Measurements from ENCODE around the gene SMIM36.

The SMIM36 gene

GRCh38 chr17:55416000-55416399 is 95.3 kb downstream of the SMIM36 start:
- no peaks in the 10 kb centered on the region for H3K36me3 ChIP-seq (ENCODE audit: insufficient read depth)

DNA sequence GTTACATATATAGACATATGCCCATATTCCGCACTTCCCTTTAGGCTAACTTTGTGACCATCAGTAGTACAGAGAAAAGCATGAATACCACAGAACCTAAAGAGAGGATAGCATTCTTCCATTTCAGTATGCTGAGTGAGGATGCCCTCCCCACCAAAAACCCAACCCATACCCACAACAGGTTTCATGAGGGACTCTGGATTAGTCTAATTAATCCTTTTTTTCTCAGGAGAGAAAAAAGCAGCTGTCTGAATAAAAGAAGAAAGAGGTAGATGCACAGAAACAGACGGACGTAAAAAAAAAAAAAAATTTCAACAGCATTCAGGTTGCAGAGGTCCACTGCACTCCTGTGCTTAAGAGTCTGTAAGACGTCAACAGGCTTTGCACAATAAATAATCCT is 96.3 kb downstream of the SMIM36 start:
- Histone ChIP-seq H3K4me3 (IDR thresholded peaks at IDR 0.05; ENCODE audit: insufficient read depth, low read depth, low read length) (no peak overlapping the region), H3K36me3 (ENCODE audit: insufficient read depth) (no peaks in the 10 kb centered on the region; the same call in 1 of the 2 replicates), H3K27me3 (ENCODE audit: insufficient read depth, low read depth) (no peaks in the 10 kb centered on the region), H3K9ac (no peak overlapping the region), H4K20me1 (ENCODE audit: insufficient read depth) (no peaks in the 10 kb centered on the region), H3K4me1 (ENCODE audit: low read depth, poor library complexity, severe bottlenecking) (peaks cover 13% of the 10 kb centered on the region), H3K27ac (no peak overlapping the region), H3K79me2 (ENCODE audit: insufficient read depth, low read depth) (0 out of 2 replicates have a peak, but pooled peaks cover 7% of the 10 kb centered on the region), H2AFZ (ENCODE audit: low read depth) (no peak overlapping the region), H3K4me2 (no peak overlapping the region)
- TF ChIP-seq, protein P1, sequence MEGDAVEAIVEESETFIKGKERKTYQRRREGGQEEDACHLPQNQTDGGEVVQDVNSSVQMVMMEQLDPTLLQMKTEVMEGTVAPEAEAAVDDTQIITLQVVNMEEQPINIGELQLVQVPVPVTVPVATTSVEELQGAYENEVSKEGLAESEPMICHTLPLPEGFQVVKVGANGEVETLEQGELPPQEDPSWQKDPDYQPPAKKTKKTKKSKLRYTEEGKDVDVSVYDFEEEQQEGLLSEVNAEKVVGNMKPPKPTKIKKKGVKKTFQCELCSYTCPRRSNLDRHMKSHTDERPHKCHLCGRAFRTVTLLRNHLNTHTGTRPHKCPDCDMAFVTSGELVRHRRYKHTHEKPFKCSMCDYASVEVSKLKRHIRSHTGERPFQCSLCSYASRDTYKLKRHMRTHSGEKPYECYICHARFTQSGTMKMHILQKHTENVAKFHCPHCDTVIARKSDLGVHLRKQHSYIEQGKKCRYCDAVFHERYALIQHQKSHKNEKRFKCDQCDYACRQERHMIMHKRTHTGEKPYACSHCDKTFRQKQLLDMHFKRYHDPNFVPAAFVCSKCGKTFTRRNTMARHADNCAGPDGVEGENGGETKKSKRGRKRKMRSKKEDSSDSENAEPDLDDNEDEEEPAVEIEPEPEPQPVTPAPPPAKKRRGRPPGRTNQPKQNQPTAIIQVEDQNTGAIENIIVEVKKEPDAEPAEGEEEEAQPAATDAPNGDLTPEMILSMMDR (conservative IDR thresholded peaks at IDR 0.05; ENCODE audit: low read depth, low read length), result no peak

More at GRCh38 chr17:55416000-55416399, 95.3 kb downstream of the SMIM36 start:
- TF ChIP-seq, protein P1 (conservative IDR thresholded peaks at IDR 0.05; ENCODE audit: low read depth, low read length), result no peak
- no peak overlapping the region for H3K27ac ChIP-seq
- no peak overlapping the region for H3K4me2 ChIP-seq
- H3K9ac ChIP-seq, result no peak overlapping the region
- no peak overlapping the region for H3K4me3 ChIP-seq (IDR thresholded peaks at IDR 0.05; ENCODE audit: insufficient read depth, low read depth, low read length)
- H3K79me2 ChIP-seq (ENCODE audit: insufficient read depth, low read depth), result peaks cover 14% of the 10 kb centered on the region; the same call in 1 of the 2 replicates
- no peaks in the 10 kb centered on the region for H3K27me3 ChIP-seq (ENCODE audit: insufficient read depth, low read depth)
- no peaks in the 10 kb centered on the region for H4K20me1 ChIP-seq (ENCODE audit: insufficient read depth)
- peaks cover 20% of the 10 kb centered on the region for H3K4me1 ChIP-seq (ENCODE audit: low read depth, poor library complexity, severe bottlenecking)
- no peak overlapping the region for H2AFZ ChIP-seq (ENCODE audit: low read depth)

- Histone ChIP-seq H3K9ac (no peak overlapping the region), H3K27ac (no peak overlapping the region), H3K4me2 (no peak overlapping the region), H3K36me3 (ENCODE audit: insufficient read depth) (no peaks in the 10 kb centered on the region; the same call in 1 of the 2 replicates), H3K4me1 (ENCODE audit: low read depth, poor library complexity, severe bottlenecking) (peaks cover 7% of the 10 kb centered on the region), H4K20me1 (ENCODE audit: insufficient read depth) (no peaks in the 10 kb centered on the region), H3K27me3 (ENCODE audit: insufficient read depth, low read depth) (no peaks in the 10 kb centered on the region), H2AFZ (ENCODE audit: low read depth) (no peak overlapping the region), H3K4me3 (IDR thresholded peaks at IDR 0.05; ENCODE audit: insufficient read depth, low read depth, low read length) (no peak overlapping the region), H3K79me2 (ENCODE audit: insufficient read depth, low read depth) (0 out of 2 replicates have a peak, but pooled peaks cover 7% of the 10 kb centered on the region)
- TF ChIP-seq, protein P1 (conservative IDR thresholded peaks at IDR 0.05; ENCODE audit: low read depth, low read length), result no peak
Measured at GRCh38 chr17:55413825-55414489, 97.3 kb downstream of the SMIM36 start.

GRCh38 chr17:55411463-55411855 is 99.8 kb downstream of the SMIM36 start:
- H3K27ac ChIP-seq, result no peak overlapping the region

More at GRCh38 chr17:55411463-55411855, 99.8 kb downstream of the SMIM36 start:
- Histone ChIP-seq H3K4me2 (no peak overlapping the region), H3K4me1 (ENCODE audit: low read depth, poor library complexity, severe bottlenecking) (peaks cover 7% of the 10 kb centered on the region), H3K27me3 (ENCODE audit: insufficient read depth, low read depth) (no peaks in the 10 kb centered on the region), H3K79me2 (ENCODE audit: insufficient read depth, low read depth) (no peaks in the 10 kb centered on the region), H3K4me3 (IDR thresholded peaks at IDR 0.05; ENCODE audit: insufficient read depth, low read depth, low read length) (no peak overlapping the region), H4K20me1 (ENCODE audit: insufficient read depth) (no peaks in the 10 kb centered on the region), H3K36me3 (ENCODE audit: insufficient read depth) (peaks cover 3% of the 10 kb centered on the region; the same call in 1 of the 2 replicates), H2AFZ (ENCODE audit: low read depth) (no peak overlapping the region), H3K9ac (no peak overlapping the region)
- TF ChIP-seq, protein P1 (conservative IDR thresholded peaks at IDR 0.05; ENCODE audit: low read depth, low read length), result no peak
